ACC112 (cell line): Measurements from ENCODE around the gene LSS.

Experiments used
- H2AFZ ChIP-seq: fragments of 200-600 bp; sonication (generic); one replicate; pipeline ENCODE4 v1.6.0; 2017; ENCODE audit warnings: antibody characterized with exemption, low read length; ENCODE audit not compliant: unreplicated experiment
- H3K27ac ChIP-seq: fragments of 200-600 bp; sonication (generic); 2 replicates; pipeline ENCODE4 v1.5.1; 2014; ENCODE audit warnings: low read depth, mild to moderate bottlenecking, antibody characterized with exemption, low read length, moderate library complexity
- H3K27me3 ChIP-seq: fragments of 200-600 bp; sonication (generic); 2 replicates; pipeline ENCODE4 v1.6.1; 2014; ENCODE audit warnings: mild to moderate bottlenecking, antibody characterized with exemption, low read length, moderate library complexity, mixed read lengths; ENCODE audit not compliant: insufficient read depth
- H3K36me3 ChIP-seq: fragments of 200-600 bp; sonication (generic); 2 replicates; pipeline ENCODE4 v1.6.1; 2016; ENCODE audit warnings: mild to moderate bottlenecking, antibody characterized with exemption, low read length, moderate library complexity, mixed read lengths; ENCODE audit not compliant: insufficient read depth
- H3K4me1 ChIP-seq: fragments of 200-600 bp; sonication (generic); one replicate; pipeline ENCODE4 v1.6.1; 2016; ENCODE audit warnings: low read length, mixed read lengths; ENCODE audit not compliant: insufficient read depth, unreplicated experiment, control insufficient read depth
- H3K4me3 ChIP-seq: fragments of 200-600 bp; sonication (generic); 2 replicates; pipeline ENCODE4 v1.5.1; 2014; ENCODE audit warnings: mild to moderate bottlenecking, low read depth, low read length
- H3K79me2 ChIP-seq: fragments of 200-600 bp; sonication (generic); one replicate; pipeline ENCODE4 v1.6.0; 2016; ENCODE audit warnings: low read length; ENCODE audit not compliant: control insufficient read depth, unreplicated experiment, insufficient read depth

LSS gene

DNA sequence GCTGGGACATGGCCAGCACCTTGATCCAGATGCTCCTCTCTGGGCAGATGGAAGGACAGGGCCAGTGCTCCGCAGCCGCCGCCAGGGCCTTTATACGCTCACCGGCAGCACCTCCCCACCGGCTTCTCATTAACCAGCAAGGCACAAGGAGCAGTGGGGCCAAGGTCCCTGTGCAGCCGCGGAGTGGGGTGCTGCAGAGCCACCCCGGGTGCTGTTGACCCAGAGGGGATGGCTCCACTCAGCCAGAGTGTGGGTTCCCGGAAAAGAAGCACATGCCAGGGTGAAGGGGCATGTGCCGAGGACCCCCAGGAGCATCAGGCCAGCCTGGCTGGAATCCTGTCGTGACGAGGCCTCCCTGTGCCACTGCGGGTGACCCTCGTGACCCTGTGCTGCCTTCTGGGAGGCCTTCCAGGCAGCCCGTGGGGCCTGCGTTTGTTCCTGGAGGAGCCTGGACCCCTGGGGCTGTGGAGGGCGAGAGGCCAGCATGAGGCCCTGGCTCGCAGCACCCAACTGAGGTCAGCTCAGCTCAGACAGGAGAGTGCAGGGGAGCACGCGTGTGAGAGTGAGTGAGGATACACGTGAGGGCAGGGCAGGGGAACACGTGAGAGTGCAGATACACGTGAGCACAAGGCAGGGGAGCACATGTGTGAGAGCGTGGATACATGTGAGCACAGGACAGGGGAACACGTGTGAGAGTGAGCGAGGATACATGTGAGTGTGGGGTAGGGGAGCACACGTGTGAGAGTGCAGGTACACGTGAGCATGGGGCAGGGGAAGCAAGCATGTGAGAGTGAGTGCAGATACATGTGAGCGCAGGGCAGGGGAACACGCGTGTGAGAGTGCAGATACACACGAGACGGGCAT lies 72.8 kb downstream of the LSS start, which contains the start of gene FTCD:
Gene FTCD (minus strand): TSS at position 66 of the 864 bp plus-strand sequence. CDS start 56 bp downstream, at position 10.
- Histone ChIP-seq H3K36me3 (no peaks in the 10 kb centered on the region), H2AFZ (no peak within 1 kb of the TSS), H3K4me1 (peaks cover 10% of the 10 kb centered on the region), H3K79me2 (no peaks in the 10 kb centered on the region), H3K27me3 (no peaks in the 10 kb centered on the region), H3K4me3 (no peak within 1 kb of the TSS), H3K27ac (no peak within 1 kb of the TSS)

DNA sequence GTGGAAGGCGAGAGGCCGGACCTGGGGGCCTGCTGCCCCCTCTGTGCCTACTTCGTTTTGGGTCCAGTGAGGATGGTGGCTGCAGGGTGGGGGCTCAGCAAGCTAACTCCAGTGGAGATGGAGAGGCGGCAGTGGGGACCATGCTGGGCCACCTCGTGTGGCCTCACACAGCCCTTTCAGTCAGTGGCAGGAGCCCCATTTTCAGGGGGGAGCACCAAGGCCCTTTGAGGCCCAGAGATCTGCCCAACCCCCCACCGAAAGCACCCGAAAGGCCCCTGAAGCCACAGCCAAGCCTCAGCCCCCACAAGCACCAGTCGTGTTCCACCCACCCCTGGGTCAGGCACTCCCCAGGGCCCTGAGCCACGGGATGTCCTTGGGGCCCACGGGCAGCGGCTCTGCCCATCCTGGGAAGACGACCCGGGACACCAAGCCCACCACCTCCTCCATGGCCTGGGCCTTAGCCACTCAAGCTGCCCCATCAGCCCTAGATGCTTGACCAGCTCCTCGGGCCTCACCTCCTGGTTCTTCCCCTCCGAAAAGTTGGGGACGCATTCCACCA lies 73.5 kb downstream of the LSS start:
- Histone ChIP-seq H3K27ac (no peak overlapping the region), H3K4me3 (no peak overlapping the region), H2AFZ (no peak overlapping the region), H3K27me3 (no peaks in the 10 kb centered on the region), H3K79me2 (no peaks in the 10 kb centered on the region), H3K36me3 (no peaks in the 10 kb centered on the region), H3K4me1 (peaks cover 10% of the 10 kb centered on the region)

DNA sequence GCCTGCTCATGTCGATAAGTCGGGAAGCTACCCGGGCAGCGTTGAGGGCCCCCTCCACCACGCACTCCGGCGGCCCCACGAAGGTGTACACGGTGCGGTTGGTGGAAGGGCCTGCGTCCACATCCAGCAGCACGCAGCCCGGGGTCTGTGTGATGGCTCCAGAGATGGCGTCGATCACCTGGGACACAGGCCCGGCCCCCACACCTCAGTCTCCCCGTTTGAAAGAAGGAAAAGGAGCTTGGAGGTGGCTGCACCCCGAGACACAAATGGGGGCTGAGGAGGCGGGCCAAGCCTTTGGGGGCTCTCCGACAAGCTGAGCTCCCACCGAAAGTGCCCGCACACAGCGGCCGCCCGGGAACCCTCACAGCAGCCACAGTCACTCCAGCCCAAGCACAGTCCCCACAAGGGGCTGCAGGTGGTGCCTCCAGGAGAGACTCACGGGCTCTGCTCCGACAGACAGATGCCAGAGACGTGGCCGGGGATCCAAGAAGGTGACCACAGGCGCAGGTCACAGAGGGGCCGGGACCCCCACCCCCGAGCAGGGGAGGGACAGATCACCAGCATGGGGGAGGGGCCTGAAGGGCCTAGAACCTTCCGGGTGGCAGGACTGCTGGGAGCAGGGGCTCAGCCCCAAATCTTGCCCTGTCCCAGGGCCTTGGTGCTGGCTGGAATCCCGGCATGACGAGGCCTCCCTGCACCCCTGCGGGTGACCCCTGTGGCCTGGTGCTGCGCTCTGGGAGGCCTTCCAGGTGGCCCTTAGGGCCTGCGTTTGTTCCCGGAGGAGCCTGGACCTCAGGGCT lies 74.2 kb downstream of the LSS start:
- Histone ChIP-seq H3K27ac (no peak overlapping the region), H3K36me3 (no peaks in the 10 kb centered on the region), H2AFZ (no peak overlapping the region), H3K79me2 (no peaks in the 10 kb centered on the region), H3K4me3 (no peak overlapping the region), H3K4me1 (peaks cover 10% of the 10 kb centered on the region), H3K27me3 (no peaks in the 10 kb centered on the region)

- Histone ChIP-seq H3K27ac (no peak overlapping the region), H2AFZ (peak overlapping the region; percentile 87), H3K79me2 (no peaks in the 10 kb centered on the region), H3K4me3 (peak overlapping the region; percentile 44), H3K27me3 (no peaks in the 10 kb centered on the region), H3K4me1 (peaks cover 10% of the 10 kb centered on the region), H3K36me3 (no peaks in the 10 kb centered on the region)
Measured at GRCh38 chr21:46153247-46154154, 75.1 kb downstream of the LSS start.

DNA sequence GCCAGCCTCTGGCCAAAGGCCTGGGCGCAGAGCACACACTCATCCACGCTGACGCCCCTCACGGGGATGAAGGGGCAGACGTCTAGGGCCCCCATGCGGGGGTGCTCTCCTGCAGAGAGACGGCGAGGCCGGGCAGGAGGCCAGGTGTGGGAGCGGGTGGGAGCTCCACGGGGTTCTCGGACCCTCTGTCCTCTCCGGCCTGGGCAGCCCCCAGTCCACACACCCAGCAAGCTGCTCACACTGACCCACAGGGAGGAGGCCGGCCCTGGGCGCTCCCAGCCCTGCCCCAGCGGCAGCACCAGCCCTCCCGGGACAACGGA lies 75.7 kb downstream of the LSS start:
- Histone ChIP-seq H3K79me2 (no peaks in the 10 kb centered on the region), H3K4me1 (peaks cover 10% of the 10 kb centered on the region), H3K27ac (no peak overlapping the region), H2AFZ (peak overlapping the region; percentile 47), H3K27me3 (no peaks in the 10 kb centered on the region), H3K4me3 (peak overlapping the region; percentile 44), H3K36me3 (no peaks in the 10 kb centered on the region)

GRCh38 chr21:46151989-46152926 lies 76.3 kb downstream of the LSS start:
- H2AFZ ChIP-seq: no peak overlapping the region

DNA sequence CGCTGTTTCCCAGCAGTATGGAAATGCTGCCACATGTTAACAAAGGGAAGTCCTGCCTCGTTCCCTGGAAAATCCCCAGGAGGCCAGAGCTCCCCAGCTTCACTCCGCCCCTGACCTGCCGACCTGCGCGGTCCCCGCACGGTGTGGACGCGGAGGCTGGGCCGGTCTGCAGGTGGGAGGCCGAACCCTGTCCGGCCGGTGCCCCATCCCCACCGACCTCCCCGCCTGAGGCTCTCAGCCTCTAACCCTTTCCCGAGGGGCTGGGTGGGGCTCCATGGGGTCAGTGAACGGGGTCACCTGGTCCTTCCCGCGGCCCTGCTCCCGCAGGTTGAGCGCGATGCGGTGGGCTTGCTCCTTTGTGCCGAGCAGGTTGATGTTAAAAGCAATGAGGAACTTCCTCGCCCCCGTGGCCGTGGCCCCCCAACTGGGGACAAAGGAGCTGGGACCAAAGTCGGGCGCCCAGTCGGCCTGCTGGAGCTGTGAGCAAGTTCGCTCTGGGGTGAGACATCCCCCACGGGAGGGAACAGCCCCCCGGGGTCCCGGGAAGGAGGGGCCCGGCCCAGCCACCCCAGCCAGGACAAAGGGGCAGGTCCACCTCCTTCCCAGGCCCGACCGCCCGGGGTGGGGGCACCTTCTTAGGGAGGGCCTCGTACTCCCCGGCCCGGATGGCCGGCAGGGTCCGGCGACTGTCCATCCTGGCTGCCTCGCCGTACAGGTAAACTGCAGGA lies 77.1 kb downstream of the LSS start:
- Histone ChIP-seq H3K27me3 (no peaks in the 10 kb centered on the region), H3K27ac (no peak overlapping the region), H3K36me3 (no peaks in the 10 kb centered on the region), H2AFZ (no peak overlapping the region), H3K79me2 (no peaks in the 10 kb centered on the region), H3K4me3 (no peak overlapping the region), H3K4me1 (peaks cover 10% of the 10 kb centered on the region)

More at GRCh38 chr21:46151989-46152926, 76.3 kb downstream of the LSS start:
- H3K4me3 ChIP-seq: no peak overlapping the region
- H3K79me2 ChIP-seq: no peaks in the 10 kb centered on the region
- no peak overlapping the region for H3K27ac ChIP-seq
- H3K27me3 ChIP-seq: no peaks in the 10 kb centered on the region
- H3K36me3 ChIP-seq: no peaks in the 10 kb centered on the region
- H3K4me1 ChIP-seq: peaks cover 10% of the 10 kb centered on the region

DNA sequence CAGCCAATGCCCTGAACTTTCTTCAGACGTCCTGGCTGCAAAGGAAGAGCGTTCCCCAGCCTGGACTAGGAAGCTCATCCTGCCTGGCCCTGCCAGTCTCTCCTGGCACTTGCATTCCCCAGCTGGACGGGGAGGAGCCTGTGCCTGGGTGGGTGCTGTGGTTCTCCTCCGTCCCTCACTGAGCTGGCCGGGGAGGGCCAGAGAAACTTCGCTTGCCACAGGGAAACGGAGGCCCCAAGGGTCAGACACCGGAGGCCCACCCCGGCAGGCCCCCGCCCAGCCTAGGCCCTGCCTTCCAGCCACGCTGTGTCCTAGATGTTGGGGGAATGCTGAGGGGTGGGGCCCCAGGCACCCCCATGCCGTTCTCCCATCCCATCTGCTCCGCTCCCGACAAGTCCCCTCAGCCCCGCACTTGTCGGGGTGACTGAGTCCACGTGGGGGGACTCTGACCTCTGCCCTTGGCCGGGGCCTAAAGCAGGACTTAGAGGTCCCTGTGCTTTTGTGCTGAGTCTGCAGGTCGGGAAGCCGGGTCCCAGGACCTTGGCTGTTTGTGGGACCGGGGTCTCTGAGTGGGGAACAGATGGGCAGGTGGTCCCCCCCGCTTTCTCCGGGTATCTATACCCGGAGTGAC lies 78.0 kb downstream of the LSS start:
- Histone ChIP-seq H3K27ac (no peak overlapping the region), H3K4me1 (peaks cover 10% of the 10 kb centered on the region), H3K36me3 (no peaks in the 10 kb centered on the region), H3K4me3 (no peak overlapping the region), H2AFZ (no peak overlapping the region), H3K79me2 (no peaks in the 10 kb centered on the region), H3K27me3 (no peaks in the 10 kb centered on the region)

- Histone ChIP-seq H3K4me3 (no peak overlapping the region), H3K79me2 (no peaks in the 10 kb centered on the region), H2AFZ (no peak overlapping the region), H3K27ac (no peak overlapping the region), H3K4me1 (peaks cover 10% of the 10 kb centered on the region), H3K36me3 (no peaks in the 10 kb centered on the region), H3K27me3 (no peaks in the 10 kb centered on the region)
Measured at GRCh38 chr21:46150073-46150472, 78.5 kb downstream of the LSS start.
